ENCODE results near the gene RAC2.

The RAC2 gene

DNA sequence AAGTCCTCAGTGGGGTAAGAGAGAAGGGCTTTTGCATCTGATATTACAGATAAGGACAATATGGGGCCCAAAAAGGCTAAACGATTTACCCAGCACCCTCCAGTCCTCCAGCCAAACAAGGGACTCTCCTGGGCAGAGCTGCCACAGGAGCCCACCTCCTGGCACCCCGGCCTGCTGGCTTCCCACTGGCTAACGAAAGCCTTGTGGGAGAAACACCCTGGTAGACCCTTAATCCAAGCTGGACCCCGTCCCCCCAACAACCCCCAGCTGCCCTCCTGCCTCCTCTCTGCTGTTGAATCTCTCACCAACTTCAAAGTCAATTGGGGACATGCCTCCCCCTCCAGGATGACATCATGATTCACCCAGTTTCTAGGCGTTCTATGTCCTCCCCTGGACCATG lies 66.8 kb downstream of the RAC2 start:
- no peak overlapping the region for H3K4me3 ChIP-seq (ENCODE audit: low read length)
- H3K4me1 ChIP-seq (ENCODE audit: insufficient read depth, low read length), result peaks cover 8% of the 10 kb centered on the region; the same call in 1 of the 2 replicates
- no peaks in the 10 kb centered on the region for H3K36me3 ChIP-seq (ENCODE audit: insufficient read depth, low read depth, low read length)
- no peaks in the 10 kb centered on the region for H3K27me3 ChIP-seq (ENCODE audit: insufficient read depth, low read length)
- no peaks in the 10 kb centered on the region for H3K9me3 ChIP-seq (ENCODE audit: insufficient read depth, low read depth, low read length)
- H3K9ac ChIP-seq (ENCODE audit: low read depth, low read length), result no peak overlapping the region
- H3K27ac ChIP-seq (ENCODE audit: low read length), result no peak overlapping the region

DNA sequence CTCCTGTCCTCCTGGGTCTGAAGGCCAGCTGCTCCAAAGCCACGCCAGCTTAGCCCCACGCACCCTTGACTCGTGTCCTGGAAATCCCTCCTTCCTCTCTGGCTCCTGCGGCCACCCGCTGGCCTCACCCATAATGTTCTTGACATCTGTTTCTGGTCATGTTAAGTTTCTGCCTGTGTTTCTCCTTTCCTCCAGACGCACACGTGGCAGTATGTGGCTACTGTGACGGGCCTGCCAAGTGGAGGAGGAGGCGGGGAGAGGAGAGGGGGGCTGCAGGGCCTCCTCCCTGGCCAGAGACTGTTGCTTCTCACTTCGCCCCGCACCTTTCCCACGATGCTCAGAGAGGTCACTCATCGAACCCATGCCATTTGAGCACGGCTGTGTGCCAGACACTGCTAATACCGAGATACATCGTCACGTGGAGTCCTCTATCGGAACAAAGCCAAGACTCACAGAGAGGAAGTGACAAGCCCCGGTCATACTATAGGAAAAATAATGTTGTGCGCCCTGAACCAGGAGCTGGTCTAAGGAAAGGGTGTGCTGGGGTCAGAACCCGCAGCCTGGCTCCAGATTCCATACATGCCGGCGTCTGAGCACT lies 67.5 kb downstream of the RAC2 start:
- no peak overlapping the region for H3K4me3 ChIP-seq (ENCODE audit: low read length)
- no peak overlapping the region for H3K27ac ChIP-seq (ENCODE audit: low read length)

DNA sequence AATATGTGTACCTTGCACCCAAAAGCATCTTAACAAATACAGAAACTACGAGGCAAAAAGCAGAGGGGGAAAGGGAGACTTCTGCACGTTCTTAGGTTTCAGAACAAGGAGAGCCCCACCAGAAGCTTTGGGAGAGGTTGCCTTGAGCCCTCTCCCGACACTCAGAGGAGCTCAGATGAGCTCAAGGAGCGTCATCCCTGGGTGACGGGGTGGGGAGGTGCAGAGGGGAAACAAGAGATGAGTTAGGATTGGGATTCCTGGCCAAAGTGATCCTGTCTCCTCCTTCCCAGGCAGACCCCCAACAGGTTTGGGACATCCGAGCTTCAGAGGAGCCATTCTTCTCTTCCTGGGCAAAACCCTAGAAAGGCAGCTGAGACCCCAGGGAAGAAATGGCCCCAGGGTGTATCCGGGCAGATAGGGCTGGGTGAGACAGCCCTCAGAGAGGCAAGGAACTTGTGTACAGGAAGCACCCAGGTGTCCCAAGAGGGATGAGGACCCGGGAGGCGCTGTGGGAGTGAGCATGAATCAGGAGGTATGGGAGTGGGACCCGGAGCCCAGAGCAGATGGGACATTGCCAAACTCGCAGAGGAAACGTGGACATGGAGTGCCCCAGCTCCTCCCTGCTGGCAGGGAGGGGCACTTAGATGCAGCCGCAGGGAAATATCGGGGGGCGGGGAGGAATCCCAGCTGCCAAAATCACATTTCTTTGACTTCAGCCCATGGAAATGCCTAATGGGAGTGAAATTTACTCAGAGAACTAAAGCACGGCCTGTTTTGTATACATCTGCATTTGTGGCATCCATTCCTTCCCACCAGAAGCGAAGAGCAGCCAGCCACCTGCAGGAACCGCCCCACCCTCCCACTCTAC lies 68.4 kb downstream of the RAC2 start:
- no peaks in the 10 kb centered on the region for H3K27me3 ChIP-seq (ENCODE audit: insufficient read depth, low read length)
- no peak overlapping the region for H3K4me3 ChIP-seq (ENCODE audit: low read length)
- peaks cover 8% of the 10 kb centered on the region; the same call in 1 of the 2 replicates for H3K4me1 ChIP-seq (ENCODE audit: insufficient read depth, low read length)
- H3K27ac ChIP-seq (ENCODE audit: low read length), result no peak overlapping the region
- no peak overlapping the region for H3K9ac ChIP-seq (ENCODE audit: low read depth, low read length)
- H3K9me3 ChIP-seq (ENCODE audit: insufficient read depth, low read depth, low read length), result no peaks in the 10 kb centered on the region
- no peaks in the 10 kb centered on the region for H3K36me3 ChIP-seq (ENCODE audit: insufficient read depth, low read depth, low read length)

More for the DNA sequence above, 67.5 kb downstream of the RAC2 start:
- Histone ChIP-seq H3K9me3 (ENCODE audit: insufficient read depth, low read depth, low read length) (no peaks in the 10 kb centered on the region), H3K36me3 (ENCODE audit: insufficient read depth, low read depth, low read length) (no peaks in the 10 kb centered on the region), H3K4me1 (ENCODE audit: insufficient read depth, low read length) (peaks cover 8% of the 10 kb centered on the region; the same call in 1 of the 2 replicates), H3K27me3 (ENCODE audit: insufficient read depth, low read length) (no peaks in the 10 kb centered on the region), H3K9ac (ENCODE audit: low read depth, low read length) (no peak overlapping the region)

Data from iPS-20b (cell line).